Progenitor cell of endocrine pancreas (in vitro differentiated cells): ENCODE results near the gene FADS1. TPM values are rescaled to one million over a fixed set of nuclear protein-coding genes. Genes with fewer than 3 reads are reported as not detected.

Experiments
- DNase-seq: peaks from one replicate; pipeline ENCODE4 v3.0.0; 2021; ENCODE audit warnings: low spot score; ENCODE audit not compliant: unreplicated experiment
- H3K27ac Mint-ChIP-seq: 2 replicates; pipeline ENCODE4 v1.8.0; 2021; ENCODE audit warnings: mild to moderate bottlenecking, moderate library complexity, mixed read lengths
- H3K27me3 Mint-ChIP-seq: 2 replicates; pipeline ENCODE4 v1.8.0; 2021; ENCODE audit warnings: mixed read lengths
- H3K36me3 Mint-ChIP-seq: 2 replicates; pipeline ENCODE4 v1.8.0; 2022; ENCODE audit warnings: mixed read lengths; ENCODE audit not compliant: insufficient read depth
- H3K4me1 Mint-ChIP-seq: 2 replicates; pipeline ENCODE4 v1.8.0; 2021; ENCODE audit warnings: low read depth, mixed read lengths
- H3K4me3 Mint-ChIP-seq: 2 replicates; pipeline ENCODE4 v1.8.0; 2021; ENCODE audit warnings: low read depth, mild to moderate bottlenecking, moderate library complexity, mixed read lengths
- H3K9me3 Mint-ChIP-seq: 2 replicates; pipeline ENCODE4 v1.8.0; 2021; ENCODE audit warnings: low read depth, mixed read lengths
- CTCF ChIP-seq: fragments of 200-600 bp; sonication (generic); IDR thresholded peaks from one replicate; pipeline ENCODE4 v1.5.0; 2021; ENCODE audit warnings: antibody characterized with exemption, mild to moderate bottlenecking; ENCODE audit not compliant: unreplicated experiment
- total RNA-seq: library from RNA; stranded (reverse); gene quantifications from 2 replicates; pipeline ENCODE4 v1.2.1, GENCODE V29; 2021

Gene FADS1
- total RNA-seq, 1 donor from 2014 or later, result 114 TPM

DNA sequence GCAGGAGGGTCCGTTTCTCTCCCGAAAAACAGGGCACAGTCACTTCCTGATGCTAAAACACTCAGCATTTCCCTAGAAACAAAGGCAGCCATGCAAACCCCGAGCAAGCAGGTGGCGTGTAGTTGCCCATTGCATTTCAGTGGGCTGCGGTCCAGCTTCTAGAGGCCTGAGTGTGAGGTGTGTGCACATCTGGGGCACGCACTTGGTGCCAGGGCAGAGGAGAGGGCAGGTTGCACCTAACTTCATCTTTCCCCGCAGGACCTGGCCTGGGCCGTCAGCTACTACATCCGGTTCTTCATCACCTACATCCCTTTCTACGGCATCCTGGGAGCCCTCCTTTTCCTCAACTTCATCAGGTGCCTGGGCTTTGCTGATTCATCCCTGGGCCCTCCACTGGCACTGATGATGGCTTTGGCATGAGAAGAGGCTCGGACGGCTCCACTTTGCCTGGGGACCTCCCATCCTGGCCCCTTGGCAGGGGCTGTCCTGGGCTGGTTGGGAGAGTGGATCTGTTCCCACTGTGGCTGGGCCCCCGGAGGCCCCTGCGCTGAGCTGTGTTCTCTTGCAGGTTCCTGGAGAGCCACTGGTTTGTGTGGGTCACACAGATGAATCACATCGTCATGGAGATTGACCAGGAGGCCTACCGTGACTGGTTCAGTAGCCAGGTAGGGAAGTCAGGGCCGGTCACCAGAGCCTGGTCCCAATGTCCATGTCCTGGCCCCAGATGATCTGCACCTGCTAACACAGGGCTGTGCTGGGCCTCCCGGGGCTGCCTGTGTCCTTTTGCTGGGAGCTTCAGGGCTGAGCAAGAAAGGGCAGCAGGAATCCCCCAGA lies 46.1 kb upstream of the FADS1 start:
- TF ChIP-seq CTCF, result no peak
- Mint-ChIP-seq H3K27me3 (no peaks in the 10 kb centered on the region), H3K36me3 (peaks cover 21% of the 10 kb centered on the region), H3K27ac (no peak overlapping the region), H3K4me3 (no peak overlapping the region), H3K9me3 (no peaks in the 10 kb centered on the region), H3K4me1 (no peaks in the 10 kb centered on the region)
- no peak for DNase-seq

- Mint-ChIP-seq H3K27ac (peak overlapping the region; percentile 56), H3K9me3 (no peaks in the 10 kb centered on the region), H3K4me3 (no peak overlapping the region), H3K36me3 (peaks cover 21% of the 10 kb centered on the region), H3K27me3 (no peaks in the 10 kb centered on the region), H3K4me1 (no peaks in the 10 kb centered on the region)
- no peak for TF ChIP-seq CTCF
- DNase-seq, result no peak
These were observed 44.8 kb upstream of the FADS1 start for GRCh38 chr11:61861634-61862033.

GRCh38 chr11:61860054-61860903 lies 43.5 kb upstream of the FADS1 start:
- no peak overlapping the region for H3K27ac Mint-ChIP-seq
- TF ChIP-seq CTCF, result no peak

DNA sequence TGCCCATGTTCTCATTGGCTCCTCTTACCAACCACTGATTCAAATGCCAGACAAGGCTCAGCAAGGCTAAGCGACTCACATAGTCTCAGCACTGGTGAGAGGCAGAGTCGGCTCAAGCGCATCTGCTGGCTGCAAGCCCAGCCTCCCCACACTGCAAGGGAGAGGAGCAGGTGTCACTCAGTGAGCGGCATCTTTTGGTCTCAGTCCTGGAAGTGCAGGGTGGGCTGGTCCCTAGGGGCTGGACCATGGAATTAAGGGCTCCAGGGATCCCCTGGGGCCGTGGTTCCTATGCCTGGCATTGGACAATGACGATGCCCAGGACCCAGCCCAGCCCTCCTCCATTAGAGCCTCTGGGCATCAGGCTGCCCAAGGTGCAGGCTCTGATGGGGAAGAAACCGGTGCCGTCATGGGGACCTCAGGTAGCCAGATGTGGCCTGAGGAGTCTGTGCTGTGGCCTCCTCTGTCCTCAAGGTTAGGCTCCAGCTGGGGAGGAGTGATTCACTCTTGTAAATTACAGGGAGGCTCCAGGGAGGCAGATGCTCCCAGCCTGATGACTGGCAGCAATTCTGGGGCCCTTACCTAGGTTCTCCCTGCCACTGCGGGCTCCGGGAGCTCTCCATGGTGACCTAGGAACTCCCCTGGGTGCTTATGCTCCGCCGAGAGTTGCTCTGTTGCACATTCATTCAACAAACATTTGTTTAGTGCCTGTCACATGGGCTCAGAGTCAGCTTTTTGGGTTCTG lies 39.3 kb upstream of the FADS1 start:
- Mint-ChIP-seq H3K27ac (no peak overlapping the region), H3K4me1 (no peaks in the 10 kb centered on the region), H3K4me3 (no peak overlapping the region), H3K36me3 (peaks cover 16% of the 10 kb centered on the region), H3K9me3 (no peaks in the 10 kb centered on the region), H3K27me3 (no peaks in the 10 kb centered on the region)
- no peak for DNase-seq
- no peak for TF ChIP-seq CTCF

More at GRCh38 chr11:61860054-61860903, 43.5 kb upstream of the FADS1 start:
- Mint-ChIP-seq H3K27me3 (no peaks in the 10 kb centered on the region), H3K9me3 (no peaks in the 10 kb centered on the region), H3K4me3 (no peak overlapping the region), H3K36me3 (peaks cover 18% of the 10 kb centered on the region), H3K4me1 (no peaks in the 10 kb centered on the region)
- no peak for DNase-seq
